ENCODE measurements around the gene HAUS3.
"Not testable (repeated sequence)": the region's sequence is repeated elsewhere in the genome, so short reads cannot be mapped to it uniquely, and the experiment has no call there.

Gene HAUS3

DNA sequence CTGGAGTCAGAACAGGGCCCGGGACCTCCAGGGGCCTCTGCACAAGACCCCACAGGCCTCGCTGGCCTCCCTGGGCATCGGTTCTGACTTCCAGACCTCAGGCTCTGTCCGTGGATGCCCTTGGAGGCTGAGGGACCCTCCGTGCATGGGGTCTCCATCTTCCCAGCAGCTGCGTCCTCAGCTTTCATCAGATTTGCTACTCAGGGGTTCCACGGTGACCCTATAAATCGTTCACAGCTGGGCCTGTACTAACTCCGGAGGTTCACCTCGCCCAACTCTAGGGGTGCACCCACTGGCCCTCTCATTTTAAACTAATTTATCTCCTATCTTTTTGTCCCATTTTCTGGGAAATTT is 33.1 kb upstream of the HAUS3 start:
- not testable (repeated sequence) for DNase-seq

DNA sequence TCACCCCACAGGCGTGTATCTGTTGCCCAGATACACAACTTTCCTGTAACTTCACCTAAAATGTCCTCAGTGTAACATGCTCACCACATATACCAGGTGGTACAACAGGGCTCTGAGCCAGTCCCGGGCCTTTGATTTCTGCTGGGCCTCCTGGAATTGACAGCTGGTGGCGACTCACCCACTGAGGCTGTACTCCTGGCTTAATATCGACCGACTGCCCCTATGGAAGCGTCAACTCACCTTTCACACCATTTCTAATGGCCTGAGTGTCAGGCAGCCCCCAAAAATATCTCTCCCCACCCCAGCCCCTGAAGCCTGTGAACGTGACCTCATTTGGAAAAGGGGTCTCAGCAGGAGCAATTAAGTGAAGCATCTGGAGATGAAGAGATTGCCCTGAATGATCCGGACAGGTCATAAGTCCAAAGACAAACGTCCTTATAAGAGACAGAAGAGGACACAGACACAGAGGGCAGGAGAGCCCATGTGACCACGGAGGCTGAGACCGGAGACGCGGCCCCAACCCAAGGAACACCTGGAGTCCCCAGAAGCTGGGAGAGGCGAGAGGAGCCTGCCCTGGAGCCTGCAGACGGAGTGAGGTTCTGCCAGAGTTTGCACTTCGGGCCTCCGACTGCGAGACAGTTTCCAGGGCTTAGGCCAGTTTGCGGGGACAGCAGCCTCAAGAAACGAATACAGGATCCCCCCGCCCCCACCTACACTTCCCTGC is 32.6 kb upstream of the HAUS3 start:
- DNase-seq, result no peak

DNA sequence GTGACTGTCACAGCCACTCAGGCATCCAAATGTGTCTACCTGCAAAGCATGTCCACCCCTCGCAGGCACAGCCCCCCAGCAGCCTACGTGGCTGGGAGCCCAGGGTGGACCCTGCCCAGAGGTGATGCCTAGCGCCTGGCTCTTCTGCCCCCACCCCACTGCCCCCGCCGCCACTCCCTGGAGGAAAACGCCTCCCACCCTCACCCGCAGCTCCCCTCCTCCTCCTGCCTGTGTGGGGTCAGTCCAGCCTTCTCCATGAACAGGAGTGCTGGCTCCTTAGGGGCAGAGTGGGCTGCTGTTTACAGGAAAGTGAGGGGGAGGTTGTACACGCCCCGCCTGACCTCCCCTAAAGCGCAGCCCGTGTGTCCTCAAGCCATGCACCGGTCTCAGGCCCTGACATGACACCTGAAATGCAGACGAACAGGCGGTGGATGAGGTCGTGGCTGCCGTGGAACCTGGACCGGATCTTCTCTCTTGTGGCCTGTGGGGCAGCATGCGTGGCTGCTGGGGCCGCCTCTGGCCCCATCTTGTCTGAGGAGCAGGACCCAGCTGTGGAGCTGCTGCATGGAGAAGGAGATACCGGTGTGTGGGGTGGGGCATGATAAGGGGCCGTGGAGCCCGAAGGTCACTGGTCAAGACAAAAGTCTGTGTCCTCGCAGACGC is 31.9 kb upstream of the HAUS3 start:
- DNase-seq, result no peak

DNA sequence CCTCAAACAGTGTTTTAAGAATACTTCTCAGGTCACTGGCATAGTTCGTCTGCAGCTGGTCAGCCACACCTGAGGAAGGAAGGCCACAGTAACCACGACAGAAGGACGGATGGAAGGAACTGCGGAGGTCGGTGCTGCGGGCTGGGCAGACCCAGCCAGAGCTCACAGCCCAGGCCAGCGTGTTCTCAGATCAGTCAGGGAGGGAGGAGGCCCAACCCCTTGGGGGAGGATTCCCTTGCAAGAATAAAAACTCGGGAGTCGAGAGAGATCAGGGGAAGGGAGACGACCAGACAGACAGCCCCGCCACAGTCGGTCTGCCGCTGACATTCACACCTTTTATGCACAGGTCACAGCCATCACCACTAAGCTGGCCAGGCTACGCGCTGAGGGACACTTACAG is 31.3 kb upstream of the HAUS3 start:
- DNase-seq, result no peak

DNA sequence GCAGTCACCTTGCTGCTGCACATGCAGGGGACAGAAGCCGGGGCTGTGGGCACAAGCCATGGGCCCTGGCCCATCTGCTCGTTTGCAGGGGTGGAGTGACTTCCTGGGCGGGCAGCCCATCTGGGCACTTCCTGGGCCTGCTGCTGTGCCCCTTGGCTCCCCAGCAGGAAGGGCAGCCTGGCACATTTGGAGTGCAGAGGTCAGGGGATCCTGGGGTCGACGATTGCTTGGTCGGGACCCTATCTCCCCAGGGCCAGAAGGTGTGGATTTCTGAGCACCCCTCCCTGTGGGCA is 30.9 kb upstream of the HAUS3 start:
- no peak for DNase-seq

DNA sequence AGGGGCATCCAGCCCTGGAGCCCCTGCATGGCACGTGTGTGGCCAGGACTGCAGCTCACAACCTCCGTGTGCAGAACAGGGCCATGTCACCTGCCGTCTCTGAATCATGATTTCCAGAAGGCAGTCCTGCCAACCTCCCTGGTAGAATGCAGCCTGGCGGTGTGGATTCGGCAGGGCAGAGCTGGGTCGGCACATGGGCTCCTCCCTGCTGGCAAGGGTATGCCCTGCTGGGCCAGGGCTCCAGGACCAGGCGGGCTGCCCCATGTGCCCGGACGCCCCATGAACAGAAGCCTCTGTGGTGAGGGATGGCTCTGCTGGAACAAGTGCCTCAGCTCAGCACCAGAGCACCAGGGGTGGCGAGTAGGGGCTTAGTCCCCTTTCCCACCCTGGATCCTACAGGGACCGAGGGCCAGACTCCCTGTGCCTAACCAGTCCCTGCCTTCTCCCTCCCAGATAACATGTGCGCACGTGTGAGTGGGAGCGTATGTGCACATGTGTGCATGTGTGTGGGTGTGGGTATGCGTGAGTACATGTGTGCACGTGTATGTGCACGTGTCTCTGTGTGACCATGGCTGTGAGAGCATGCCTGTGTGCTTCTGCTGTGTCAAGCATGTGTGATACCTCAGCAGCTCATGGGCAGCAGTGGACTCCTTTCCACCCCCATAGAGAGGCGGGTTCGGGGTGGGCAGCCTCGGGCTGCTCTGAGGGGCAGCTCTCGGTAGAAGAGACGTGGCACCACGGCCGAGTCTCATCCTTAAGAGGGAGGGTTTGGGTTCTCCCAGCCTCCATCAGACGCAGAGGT is 30.3 kb upstream of the HAUS3 start:
- no peak for DNase-seq

DNA sequence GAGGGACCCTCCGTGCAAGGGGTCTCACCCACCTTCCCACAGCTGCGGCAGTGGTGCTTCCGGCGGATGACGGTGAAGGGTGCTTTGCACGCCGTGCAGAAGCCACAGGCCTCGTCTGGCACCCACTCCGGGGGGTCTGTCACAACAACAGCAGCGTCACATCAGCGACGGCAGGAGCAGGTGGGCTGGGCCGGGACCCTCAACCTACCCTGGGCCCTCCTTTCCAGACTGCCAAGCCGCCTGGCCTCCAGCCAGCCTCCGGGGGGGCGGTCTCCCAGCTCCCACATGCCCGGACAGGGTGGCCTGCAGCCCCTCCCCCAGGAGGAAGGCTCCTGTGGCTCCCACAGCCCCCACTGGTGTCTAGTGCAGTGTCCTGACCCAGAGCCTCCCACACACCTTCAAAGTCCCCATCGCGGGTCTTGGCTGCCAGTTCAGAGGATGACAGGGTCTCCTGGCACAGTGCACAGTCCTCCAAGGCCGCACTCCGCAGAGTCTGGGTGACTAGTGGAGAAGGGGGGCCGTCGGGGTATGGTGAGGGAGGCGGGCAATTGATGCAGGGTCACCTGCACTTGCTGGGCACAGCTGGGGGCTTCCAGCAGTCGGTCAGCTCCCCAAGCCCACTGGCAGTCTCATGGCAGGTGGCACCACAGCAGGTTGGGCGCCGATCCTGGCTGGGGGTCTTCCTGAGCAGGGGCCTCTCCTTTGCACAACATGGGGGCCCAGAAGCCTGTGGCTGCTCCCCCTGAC is 29.5 kb upstream of the HAUS3 start:
- DNase-seq, result no peak

DNA sequence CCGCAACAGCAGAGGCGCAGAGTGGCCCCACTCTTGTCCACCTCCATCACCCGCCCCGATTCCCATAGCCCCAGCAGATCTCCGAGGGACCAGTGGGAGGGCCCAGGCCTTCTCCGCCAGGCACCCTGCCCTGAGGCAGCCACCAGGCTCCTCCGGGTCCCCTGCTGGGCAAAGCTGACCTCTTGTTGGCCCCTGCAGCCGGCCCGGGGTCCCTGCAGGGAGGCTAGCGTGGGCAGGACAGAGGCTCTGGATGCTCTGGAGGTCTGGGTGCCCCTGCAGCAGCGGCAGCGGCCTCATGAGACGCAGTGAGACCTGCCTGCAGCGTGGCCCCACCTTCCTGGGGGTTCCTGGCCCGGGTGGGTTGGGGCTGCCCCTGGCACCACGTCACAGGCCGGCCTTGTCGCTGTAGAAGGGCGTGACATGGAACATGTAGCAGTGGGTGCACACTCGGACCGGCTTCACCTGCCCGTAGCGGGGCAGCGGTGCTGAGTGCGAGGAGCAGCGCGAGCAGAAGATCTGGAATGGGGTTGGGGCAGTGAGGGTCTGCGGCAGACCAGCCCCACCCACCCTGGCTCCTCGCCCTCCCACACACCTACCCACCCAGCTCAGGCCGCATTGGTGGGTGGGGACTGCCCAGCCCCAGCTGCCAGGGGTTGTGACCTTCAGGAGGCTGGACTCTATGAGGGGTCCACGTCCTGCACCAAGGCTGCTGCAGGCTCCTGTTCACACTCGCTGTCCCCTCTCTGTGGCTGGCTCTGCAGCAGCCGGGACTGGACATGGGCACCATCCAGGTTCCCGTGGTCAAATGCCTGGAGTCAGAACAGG is 28.6 kb upstream of the HAUS3 start:
- no peak for DNase-seq

DNA sequence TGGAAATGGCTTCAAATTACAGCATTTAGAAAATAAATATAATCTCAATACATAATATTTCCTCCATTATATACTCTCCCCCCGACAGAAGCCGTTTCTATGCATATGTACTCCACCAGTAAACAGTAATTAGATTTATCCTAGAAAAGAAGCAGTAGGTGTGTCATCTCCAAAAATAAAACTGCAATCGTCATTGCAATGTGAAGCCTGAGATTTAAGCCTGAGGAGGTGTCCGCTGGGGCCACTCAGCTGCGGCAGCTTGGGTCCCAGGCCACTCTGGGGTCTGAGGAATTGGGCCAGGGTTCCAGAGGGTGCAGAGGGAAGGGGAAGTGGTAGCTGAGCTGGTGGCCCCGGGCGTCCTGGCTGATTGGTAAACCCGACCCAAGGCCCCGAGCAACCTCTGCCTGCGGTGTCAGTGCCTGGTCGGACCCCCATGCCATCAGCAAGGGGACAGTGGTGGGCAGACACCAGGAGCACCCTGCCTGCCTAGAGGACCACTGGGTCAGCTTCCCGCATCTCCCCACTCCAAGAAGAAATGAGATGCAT is 27.8 kb upstream of the HAUS3 start:
- no peak for DNase-seq

DNA sequence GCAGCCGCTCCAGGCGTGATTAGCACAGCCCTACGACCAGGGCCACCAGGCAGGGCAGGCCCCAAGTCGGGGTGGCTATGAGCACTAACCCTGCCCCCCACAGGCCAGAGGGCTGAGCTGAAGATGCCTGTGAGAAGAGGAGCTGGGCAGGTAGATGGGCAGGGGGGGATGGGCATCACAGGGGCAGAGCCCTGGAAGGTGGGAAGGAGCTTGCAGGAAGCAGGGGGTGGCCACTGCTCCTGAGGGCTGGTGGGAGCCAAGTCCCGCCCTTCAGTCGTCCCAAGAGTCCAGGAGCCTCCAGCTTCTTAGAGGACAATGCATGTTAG is 27.2 kb upstream of the HAUS3 start:
- DNase-seq, result no peak

DNA sequence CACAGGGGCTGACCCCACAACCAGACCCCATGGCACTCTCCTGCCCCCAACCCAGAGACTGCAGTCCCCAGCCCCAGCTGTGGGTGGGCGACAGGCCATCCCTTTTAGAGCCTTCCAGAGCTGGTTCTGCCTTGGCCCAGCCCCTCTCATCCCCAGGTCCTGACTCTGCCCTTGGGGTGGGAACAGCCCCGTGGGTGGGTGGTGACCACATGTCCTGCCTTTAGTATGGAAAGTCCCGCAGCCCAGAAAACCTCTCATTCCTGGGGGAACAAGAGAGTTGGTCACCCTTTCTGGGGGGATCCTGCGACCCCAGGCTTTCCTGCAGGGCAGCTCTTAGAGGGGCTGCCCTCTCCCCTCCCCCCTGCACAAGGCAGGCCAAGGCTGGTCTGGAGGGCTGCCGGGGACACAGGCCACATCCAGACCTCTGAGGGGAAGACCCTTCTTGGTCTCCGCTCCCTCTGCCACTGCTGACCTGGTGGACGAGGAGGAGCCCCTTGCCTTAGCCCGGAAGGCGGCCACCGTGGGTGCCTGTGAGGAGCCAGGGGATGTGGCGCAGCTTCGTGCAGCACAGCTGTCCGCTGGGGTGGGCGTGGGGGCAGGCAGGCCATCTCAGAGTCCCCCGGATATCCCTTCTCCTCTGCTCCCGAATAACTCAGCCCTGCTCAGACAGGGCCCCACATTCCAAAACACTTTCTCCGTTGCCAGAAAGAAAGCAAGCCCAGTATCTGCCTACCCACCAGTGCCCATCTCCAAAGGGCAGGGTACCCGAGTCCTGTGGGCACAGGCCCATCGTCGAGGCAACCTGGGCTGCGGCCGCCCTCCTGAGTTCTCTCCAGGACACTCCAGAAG is 26.7 kb upstream of the HAUS3 start:
- DNase-seq, result peak in 2 of 3 donors; percentile 10 to 12

DNA sequence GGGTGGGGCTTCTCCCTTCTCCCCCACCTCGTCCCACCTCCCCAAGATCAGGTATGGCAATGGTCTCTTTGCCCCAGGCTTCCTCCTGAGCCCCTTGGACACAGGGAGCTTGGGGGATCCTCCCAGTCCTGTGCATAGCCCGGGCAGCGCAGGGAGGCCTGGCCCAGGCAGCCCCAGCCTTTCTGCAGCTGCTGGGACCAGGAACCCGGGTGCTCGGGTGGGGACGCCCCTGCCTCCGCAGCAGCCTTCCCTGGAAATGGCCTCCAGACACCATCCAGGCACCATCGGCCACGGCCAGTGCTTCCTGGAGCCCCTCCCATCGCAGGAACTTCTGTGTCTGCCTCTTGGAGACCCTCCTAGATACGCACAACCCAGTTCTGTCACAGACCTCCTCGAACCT is 25.9 kb upstream of the HAUS3 start:
- DNase-seq, result no peak

DNA sequence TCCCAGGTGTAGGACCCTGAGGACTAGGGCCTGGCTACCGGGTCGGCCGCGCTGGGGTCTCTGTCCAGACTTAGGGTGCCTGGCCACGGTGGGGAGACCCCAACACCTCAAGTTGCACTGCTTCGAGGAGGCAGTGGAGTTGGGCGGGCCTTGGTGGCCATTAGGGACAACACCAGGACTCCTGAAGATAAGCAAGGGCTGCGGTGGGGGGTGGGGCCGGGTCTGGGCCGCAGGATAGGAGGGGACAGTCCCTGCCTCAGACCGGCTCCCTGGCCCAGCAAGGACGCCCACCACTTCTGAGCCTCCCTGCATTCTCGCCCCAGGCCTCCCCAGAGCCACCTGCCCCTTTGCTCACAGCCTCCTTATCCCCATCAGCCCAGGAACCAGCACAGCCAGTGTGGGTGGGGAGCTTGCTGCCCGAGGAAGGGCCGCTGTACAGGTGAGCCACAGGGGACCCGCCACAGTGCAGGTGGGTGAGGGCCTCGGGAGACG is 25.4 kb upstream of the HAUS3 start:
- no peak for DNase-seq

DNA sequence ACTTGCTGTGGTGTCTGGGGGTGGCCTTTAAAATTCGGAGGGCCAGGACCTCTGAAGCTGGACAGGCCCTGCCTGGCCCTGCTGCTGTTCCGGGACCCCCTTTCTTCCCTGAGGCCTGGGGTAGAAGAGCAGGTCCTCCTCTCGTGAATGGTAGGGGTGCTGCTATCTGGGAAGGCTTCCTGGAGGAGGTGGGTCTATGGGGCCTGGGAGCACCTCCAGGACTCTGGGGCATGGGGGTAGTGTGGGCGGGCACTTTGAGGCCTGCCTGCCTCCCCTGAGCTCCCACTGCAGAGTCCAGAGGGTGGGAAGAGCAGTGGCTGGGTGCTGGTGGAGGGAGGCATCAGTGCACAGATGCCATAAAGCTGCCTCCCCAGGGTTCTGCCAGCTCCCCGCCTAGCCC is 24.9 kb upstream of the HAUS3 start:
- no peak for DNase-seq

DNA sequence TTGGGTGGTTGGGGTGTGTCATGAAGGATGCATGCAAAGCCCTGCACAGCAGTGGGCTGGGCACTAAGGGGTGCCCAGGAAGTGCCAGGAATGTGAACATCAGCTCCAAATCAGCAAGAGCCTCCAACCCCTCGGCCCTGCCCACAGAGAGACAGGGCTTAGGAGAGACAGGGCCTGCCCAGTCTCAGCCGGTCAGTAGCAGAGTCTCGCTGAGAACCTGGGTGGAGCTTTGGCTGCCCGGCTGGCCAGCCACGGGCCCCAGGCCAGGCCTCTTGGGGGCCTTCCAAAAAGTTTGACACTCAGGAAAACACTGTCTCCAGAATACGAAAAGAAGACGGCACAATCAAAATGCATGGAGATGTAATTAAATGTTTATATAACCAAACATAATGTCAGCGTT is 24.3 kb upstream of the HAUS3 start:
- no peak for DNase-seq

DNA sequence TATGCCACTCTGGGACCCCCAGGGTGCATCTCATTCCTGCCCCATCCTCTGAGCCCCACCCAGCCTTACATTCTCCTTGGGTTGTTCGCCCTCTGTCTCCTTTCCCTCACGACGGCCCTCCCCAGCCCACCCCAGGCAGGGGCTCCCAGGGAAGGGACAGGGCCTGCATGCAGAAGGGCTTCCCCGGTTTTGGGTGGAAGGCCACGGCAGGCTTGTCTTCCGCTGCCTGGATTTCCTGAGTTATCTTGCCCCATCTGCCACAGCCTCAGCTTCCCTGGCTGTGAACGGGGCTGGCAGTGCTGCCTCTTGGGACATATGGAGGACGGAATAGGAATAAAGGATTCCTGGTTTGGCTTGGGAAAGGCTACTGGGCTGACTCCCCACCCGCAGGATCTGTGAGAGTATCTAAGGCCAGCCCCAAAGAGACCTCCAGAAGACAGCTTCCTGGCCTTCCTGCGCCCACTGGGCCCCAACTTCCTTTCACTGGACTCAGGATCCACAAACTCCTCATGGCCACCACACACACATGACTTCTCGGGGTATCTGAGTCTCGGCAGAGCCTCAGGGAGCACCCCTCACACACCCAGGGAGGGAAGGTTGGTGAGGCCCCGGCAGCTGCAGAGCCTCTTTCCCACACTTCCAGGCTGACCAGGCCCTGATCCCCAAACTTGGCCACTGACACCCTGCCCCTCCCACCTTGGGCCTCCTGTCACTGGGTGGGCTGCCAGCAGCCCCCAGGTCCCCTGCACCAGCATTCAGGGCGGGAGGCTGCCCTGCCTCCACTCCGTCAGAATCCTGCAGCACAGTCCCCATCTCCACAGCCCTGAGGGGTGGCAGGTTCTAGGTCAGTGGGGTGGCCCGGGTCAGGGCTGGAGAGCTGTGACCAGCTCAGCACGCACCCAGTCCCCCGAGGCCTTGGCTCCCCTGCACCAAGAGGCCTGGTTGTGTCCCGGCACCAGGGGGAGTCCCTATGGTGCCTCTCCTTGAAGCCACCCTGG is 23.5 kb upstream of the HAUS3 start:
- DNase-seq, result no peak

DNA sequence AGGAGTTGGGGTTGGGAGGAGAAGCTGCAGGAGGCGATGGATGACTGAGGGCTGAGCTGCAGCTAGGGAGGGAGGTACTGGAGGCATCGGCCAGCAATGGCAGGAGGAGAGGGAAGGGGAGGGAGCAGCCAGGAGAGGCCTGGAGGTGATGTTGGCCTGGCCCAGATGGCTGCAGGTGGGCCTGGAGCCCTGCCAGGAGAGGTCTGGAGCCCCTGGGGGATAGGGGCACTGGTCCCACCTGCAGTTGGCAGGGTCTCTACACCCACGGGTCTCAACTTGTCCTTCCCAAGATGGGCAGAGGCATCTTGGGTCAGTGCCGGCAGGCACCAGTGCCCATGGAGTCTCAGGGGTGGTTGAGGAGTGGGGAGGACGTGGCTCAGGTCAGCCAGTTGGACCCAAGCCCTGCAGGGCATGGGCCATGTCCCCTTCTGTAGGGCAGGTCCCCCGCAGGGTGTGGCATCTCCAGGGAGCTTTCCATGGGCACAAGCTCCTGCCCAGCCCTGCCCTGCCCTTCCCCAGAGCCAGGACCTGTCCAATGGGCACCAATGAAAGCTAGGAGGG is 22.6 kb upstream of the HAUS3 start:
- DNase-seq, result no peak

DNA sequence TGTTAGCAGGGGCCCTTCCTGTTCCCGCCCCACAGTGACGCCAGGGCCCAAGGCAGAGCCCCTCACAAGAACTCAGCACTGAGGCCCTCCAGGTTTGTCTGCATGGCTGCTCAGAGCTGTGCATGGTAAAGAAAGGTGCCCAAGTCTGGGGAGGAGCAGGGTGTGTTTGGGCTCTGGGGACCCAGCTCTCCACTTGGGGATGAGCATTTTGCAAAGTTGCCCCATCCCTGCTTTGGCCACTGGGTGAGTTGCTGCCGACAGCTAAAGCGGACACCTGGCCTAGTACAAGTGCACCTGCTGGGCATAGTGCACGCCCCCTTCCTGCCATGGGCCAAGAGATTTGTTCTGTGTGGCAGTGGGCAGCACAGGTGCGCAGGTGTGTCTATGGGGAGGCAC is 22.0 kb upstream of the HAUS3 start:
- no peak for DNase-seq

DNA sequence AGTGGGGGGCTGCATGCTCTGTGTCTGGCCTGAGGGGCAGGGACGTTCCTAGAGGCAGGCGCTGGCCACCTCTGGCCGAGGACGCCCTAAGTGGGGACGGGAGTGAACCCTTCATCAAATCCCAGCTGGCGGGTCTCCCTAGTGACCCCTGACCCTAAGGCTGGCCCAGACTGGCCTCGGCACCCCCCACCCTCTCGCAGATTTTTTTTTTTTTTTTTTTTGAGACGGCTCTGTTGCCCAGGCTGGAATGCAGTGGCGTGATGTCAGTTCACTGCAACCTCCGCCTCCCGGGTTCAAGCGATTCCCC is 21.0 kb upstream of the HAUS3 start:
- no peak for DNase-seq

Data from suppressor macrophage treated with lipopolysaccharide for 1 hour (primary cell).